Sigmoid colon (tissue), 7 donors: Measurements from ENCODE around the gene FOXP1. TPM values are rescaled to one million over a fixed set of nuclear protein-coding genes. Genes with fewer than 3 reads are reported as not detected.
"Not testable (repeated sequence)": the region's sequence is repeated elsewhere in the genome, so short reads cannot be mapped to it uniquely, and the experiment has no call there.

ENCODE experiments used
- DNase-seq: peaks from one replicate; pipeline ENCODE4 v3.0.0-alpha.2; 2019
- H3K27ac ChIP-seq, 4 donors: fragments of 200-600 bp; sonication (generic); one replicate each; pipeline ENCODE4 v1.5.1; 2016 to 2019; ENCODE audit warnings: mild to moderate bottlenecking in 1 of 4
- H3K27me3 ChIP-seq, 3 donors: fragments of 200-600 bp; sonication (generic); one replicate each; pipeline ENCODE4 v1.5.1; 2019; ENCODE audit warnings: mild to moderate bottlenecking in 1 of 3
- H3K36me3 ChIP-seq, 4 donors: fragments of 200-600 bp; sonication (generic); one replicate each; pipeline ENCODE4 v1.5.1; 2016 to 2019
- H3K4me1 ChIP-seq, 4 donors: fragments of 200-600 bp; sonication (generic); one replicate each; pipeline ENCODE4 v1.5.1; 2017 to 2019
- H3K4me3 ChIP-seq, 4 donors: fragments of 200-600 bp; sonication (generic); one replicate each; pipeline ENCODE4 v1.5.1; 2017 to 2019; ENCODE audit warnings: mild to moderate bottlenecking in 2 of 4, moderate library complexity in 1 of 4
- H3K9me3 ChIP-seq, 4 donors: fragments of 200-600 bp in 3 of 4; sonication (generic) in 3 of 4; one replicate each; pipeline versions ENCODE4 v1.5.1 to v1.6.1; 2013 to 2019
- CTCF ChIP-seq, 4 experiments: fragments of 450-650 bp in 3 of 4; fragments of 200-600 bp in 1 of 4; IDR thresholded peaks; one replicate each; pipeline ENCODE4 v1.5.1; 2016 to 2019; ENCODE audit warnings: antibody characterized with exemption in 4 of 4, mild to moderate bottlenecking in 3 of 4, moderate library complexity in 2 of 4
- EP300 ChIP-seq, 4 donors: sonication (generic); formaldehyde crosslinking; IDR thresholded peaks; one replicate each; pipeline ENCODE4 v1.6.1; 2017; ENCODE audit warnings: antibody characterized with exemption in 4 of 4
- POLR2A ChIP-seq, 2 donors: fragments of 450-650 bp; IDR thresholded peaks; one replicate each; pipeline ENCODE4 v1.6.1; 2016; ENCODE audit warnings: antibody characterized with exemption in 2 of 2, mild to moderate bottlenecking in 2 of 2, moderate library complexity in 2 of 2
- POLR2AphosphoS5 ChIP-seq, 4 donors: sonication (generic); formaldehyde crosslinking; IDR thresholded peaks; one replicate each; pipeline ENCODE4 v1.6.1; 2017; ENCODE audit warnings: antibody characterized with exemption in 4 of 4
- WGBS, 2 donors: extraction: QIAGEN DNeasy Blood & Tissue Kit; methylation state at CpG; one replicate each; pipeline ENCODE4 v1.1.7; 2013; 5-methylcytosine and 5-hydroxymethylcytosine counted together
- intact Hi-C: fragments of 100-400 bp; cut with DNase I; formaldehyde crosslinking; loops from one replicate; pipeline ENCODE4 v1.15.1; 2023
- polyA plus RNA-seq, 3 donors: library from polyadenylated mRNA; stranded (reverse); fragments of 200-250 nt; gene quantifications; one replicate each; pipeline ENCODE4 v1.2.3, GENCODE V29; 2013
- total RNA-seq, 4 donors: library from RNA; depleted of rRNA; stranded (reverse); fragments of >200 nt; gene quantifications; one replicate each; pipeline ENCODE4 v1.1.0, GENCODE V29; 2016
- donor health status: healthy with polysubstance abuse.
- donor health status: Bipolar disorder and iron deficiency.
- donor health status: healthy.

The FOXP1 gene
- total and polyA plus RNA-seq, 7 donors: 13.8 to 232 (median 139) TPM

GRCh38 chr3:71533588-71533987 is 49.9 kb downstream of the FOXP1 start:
- peak overlapping the region in 1 of 4 donors; percentile 10 for H3K27ac ChIP-seq
- H3K36me3 ChIP-seq: no peaks in the 10 kb centered on the region
- no peak overlapping the region for H3K4me3 ChIP-seq
- no peak for TF ChIP-seq POLR2AphosphoS5 (IDR thresholded peaks at IDR 0.05)
- no peak for TF ChIP-seq POLR2A (IDR thresholded peaks at IDR 0.05)
- no peak for TF ChIP-seq EP300 (IDR thresholded peaks at IDR 0.05)
- no peak for TF ChIP-seq CTCF (IDR thresholded peaks at IDR 0.05)
- no peak for DNase-seq
- no peaks in the 10 kb centered on the region for H3K9me3 ChIP-seq
- WGBS, 2 donors: 94% methylated on average over 4 of the region's 4 CpGs
- H3K27me3 ChIP-seq: no peaks in the 10 kb centered on the region
- intact Hi-C loops: no loop called here
- H3K4me1 ChIP-seq: peaks cover 0 to 33% (median 24%) of the 10 kb centered on the region in 4 donors

GRCh38 chr3:71532639-71533395 is 50.7 kb downstream of the FOXP1 start:
- peaks cover 0 to 28% (median 22%) of the 10 kb centered on the region in 4 donors for H3K4me1 ChIP-seq

DNA sequence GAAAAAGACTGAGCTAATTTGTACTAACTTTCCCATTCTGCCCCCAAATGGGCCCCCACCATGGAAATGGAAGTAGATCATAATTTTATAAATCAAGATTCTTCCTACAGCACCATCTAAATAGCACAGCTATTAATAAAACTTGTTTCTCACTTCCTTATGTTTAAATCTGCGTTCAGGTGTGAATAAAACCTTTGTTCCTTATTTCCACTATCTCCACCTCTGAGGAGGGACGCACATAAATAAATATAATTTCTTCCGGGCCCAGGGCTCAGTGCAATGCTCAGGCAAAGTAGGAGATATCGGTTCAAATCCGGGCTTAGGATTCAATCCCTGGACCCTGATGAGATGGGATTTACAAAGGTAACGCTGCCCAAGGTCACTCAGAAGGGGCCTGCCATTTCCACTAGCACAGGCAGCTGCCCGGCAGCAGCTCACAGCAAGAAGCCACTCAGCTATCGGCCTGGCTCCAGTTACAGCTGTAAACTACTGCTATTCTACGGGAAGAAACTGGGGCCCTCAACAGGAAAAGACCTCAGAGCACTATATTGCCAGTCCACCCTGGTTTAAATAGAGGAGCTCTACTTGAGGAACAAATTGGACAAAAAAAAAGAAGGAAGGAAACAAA is 52.5 kb downstream of the FOXP1 start:
- DNase-seq: no peak
- Histone ChIP-seq H3K9me3 (no peaks in the 10 kb centered on the region), H3K36me3 (no peaks in the 10 kb centered on the region), H3K27ac (no peak overlapping the region), H3K4me3 (no peak overlapping the region), H3K4me1 (peaks cover 0 to 10% (median 5%) of the 10 kb centered on the region in 4 donors), H3K27me3 (no peaks in the 10 kb centered on the region)
- TF ChIP-seq POLR2AphosphoS5 (IDR thresholded peaks at IDR 0.05) (no peak), POLR2A (IDR thresholded peaks at IDR 0.05) (no peak), CTCF (IDR thresholded peaks at IDR 0.05) (no peak), EP300 (IDR thresholded peaks at IDR 0.05) (no peak)
- WGBS, 2 donors: 18 to 71% methylated on average over 9 of the region's 9 CpGs
- intact Hi-C loops: no loop called here

More at GRCh38 chr3:71532639-71533395, 50.7 kb downstream of the FOXP1 start:
- no peaks in the 10 kb centered on the region for H3K36me3 ChIP-seq
- peak overlapping the region in 2 of 4 donors; percentile 9 to 10 for H3K27ac ChIP-seq
- H3K27me3 ChIP-seq: no peaks in the 10 kb centered on the region
- intact Hi-C loops: no loop called here
- no peak for TF ChIP-seq POLR2A (IDR thresholded peaks at IDR 0.05)
- no peak for TF ChIP-seq CTCF (IDR thresholded peaks at IDR 0.05)
- TF ChIP-seq EP300 (IDR thresholded peaks at IDR 0.05): no peak
- no peak for TF ChIP-seq POLR2AphosphoS5 (IDR thresholded peaks at IDR 0.05)
- no peaks in the 10 kb centered on the region for H3K9me3 ChIP-seq
- no peak overlapping the region for H3K4me3 ChIP-seq
- WGBS, 2 donors: 30 to 67% methylated on average over 6 of the region's 6 CpGs
- DNase-seq: no peak

GRCh38 chr3:71528816-71529215 is 54.7 kb downstream of the FOXP1 start:
- DNase-seq: no peak
- TF ChIP-seq POLR2AphosphoS5 (IDR thresholded peaks at IDR 0.05) (no peak), CTCF (IDR thresholded peaks at IDR 0.05) (no peak), EP300 (IDR thresholded peaks at IDR 0.05) (no peak), POLR2A (IDR thresholded peaks at IDR 0.05) (no peak)
- no peak overlapping the region for H3K4me3 ChIP-seq
- H3K9me3 ChIP-seq: no peaks in the 10 kb centered on the region
- no peaks in the 10 kb centered on the region for H3K36me3 ChIP-seq
- H3K4me1 ChIP-seq: peaks cover 0 to 12% (median 4%) of the 10 kb centered on the region in 4 donors
- no peaks in the 10 kb centered on the region for H3K27me3 ChIP-seq
- H3K27ac ChIP-seq: no peak overlapping the region
- WGBS, 2 donors: 78 to 90% methylated on average over 2 of the region's 2 CpGs
- intact Hi-C loops: no loop called here

DNA sequence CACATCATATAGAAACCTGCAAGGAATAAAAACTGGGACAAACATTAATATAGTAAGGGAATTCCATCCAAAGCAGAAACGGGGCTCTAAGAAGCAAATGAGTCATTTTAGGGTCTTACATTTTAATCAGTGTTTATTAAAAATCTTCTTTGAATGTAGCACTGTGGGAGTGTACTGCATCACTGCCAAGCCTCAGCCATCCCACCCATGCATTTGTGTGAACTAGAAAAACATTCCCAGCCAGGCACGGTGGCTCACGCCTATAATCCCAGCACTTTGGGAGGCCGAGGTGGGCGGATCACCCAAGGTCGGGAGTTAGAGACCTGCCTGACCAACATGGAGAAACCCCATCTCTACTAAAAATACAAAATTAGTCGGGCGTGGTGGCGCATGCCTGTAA is 57.1 kb downstream of the FOXP1 start:
- H3K27me3 ChIP-seq, H3K9me3 ChIP-seq, H3K4me3 ChIP-seq, H3K36me3 ChIP-seq, DNase-seq, H3K4me1 ChIP-seq, intact Hi-C loops, H3K27ac ChIP-seq: not testable (repeated sequence)
- WGBS, 2 donors: 91 to 92% methylated on average over 9 of the region's 9 CpGs
